Ectodermal cell (in vitro differentiated cells): ENCODE measurements around the gene CYP46A1.

Experiments
- H3K27ac ChIP-seq: 2 replicates; pipeline ENCODE4 v1.7.0; 2013; ENCODE audit warnings: mild to moderate bottlenecking, low read depth, low read length; ENCODE audit not compliant: insufficient read depth, poor library complexity, severe bottlenecking
- H3K27me3 ChIP-seq: 2 replicates; pipeline ENCODE4 v1.7.0; 2013; ENCODE audit warnings: mild to moderate bottlenecking, low read length; ENCODE audit not compliant: insufficient read depth, control insufficient read depth, poor library complexity, severe bottlenecking
- H3K36me3 ChIP-seq: one replicate; pipeline ENCODE4 v1.7.0; 2013; ENCODE audit warnings: low read length; ENCODE audit not compliant: control insufficient read depth, insufficient read depth
- H3K4me1 ChIP-seq: one replicate; pipeline ENCODE4 v1.7.0; 2013; ENCODE audit warnings: low read length; ENCODE audit not compliant: control insufficient read depth, insufficient read depth
- H3K4me3 ChIP-seq: 2 replicates; pipeline ENCODE4 v1.7.0; 2013; ENCODE audit warnings: low read depth, low read length, control low read depth; ENCODE audit not compliant: insufficient read depth
- H3K9me3 ChIP-seq: 2 replicates; pipeline ENCODE4 v1.7.0; 2013; ENCODE audit warnings: mild to moderate bottlenecking, low read length, moderate library complexity; ENCODE audit not compliant: control insufficient read depth
- WGBS, 2 experiments: methylation state at CpG; one replicate each; pipeline ENCODE4 v1.1.7; 2013; ENCODE audit warnings: missing lambda C conversion rate in 2 of 2; 5-methylcytosine and 5-hydroxymethylcytosine counted together

CYP46A1 gene

GRCh38 chr14:99750746-99751450 lies 66.8 kb downstream of the CYP46A1 start:
- no peaks in the 10 kb centered on the region for H3K36me3 ChIP-seq
- H3K4me1 ChIP-seq, result peaks cover 15% of the 10 kb centered on the region
- no peak overlapping the region for H3K4me3 ChIP-seq
- 93 to 98% methylated on average over 11 of the region's 11 CpGs for WGBS, 2 experiments
- H3K9me3 ChIP-seq, result no peaks in the 10 kb centered on the region
- no peaks in the 10 kb centered on the region for H3K27me3 ChIP-seq
- H3K27ac ChIP-seq, result no peak overlapping the region

- H3K9me3 ChIP-seq, result no peaks in the 10 kb centered on the region
- WGBS, 2 experiments, result 87 to 89% methylated on average over 25 of the region's 25 CpGs
- H3K27me3 ChIP-seq, result no peaks in the 10 kb centered on the region
- H3K4me3 ChIP-seq, result no peak overlapping the region
- H3K36me3 ChIP-seq, result no peaks in the 10 kb centered on the region
- H3K4me1 ChIP-seq, result peaks cover 15% of the 10 kb centered on the region
- H3K27ac ChIP-seq, result no peak overlapping the region
Measured at GRCh38 chr14:99751539-99752485, 67.7 kb downstream of the CYP46A1 start.

- Histone ChIP-seq H3K27ac (no peak overlapping the region), H3K27me3 (no peaks in the 10 kb centered on the region), H3K9me3 (no peaks in the 10 kb centered on the region), H3K36me3 (no peaks in the 10 kb centered on the region), H3K4me1 (peaks cover 15% of the 10 kb centered on the region), H3K4me3 (no peak overlapping the region)
- WGBS, 2 experiments, result 77 to 81% methylated on average over 9 of the region's 9 CpGs
Measured at GRCh38 chr14:99752486-99753121, 68.5 kb downstream of the CYP46A1 start.

- Histone ChIP-seq H3K9me3 (no peaks in the 10 kb centered on the region), H3K4me1 (peaks cover 17% of the 10 kb centered on the region), H3K4me3 (no peak overlapping the region), H3K36me3 (no peaks in the 10 kb centered on the region), H3K27ac (no peak overlapping the region), H3K27me3 (no peaks in the 10 kb centered on the region)
- 55 to 59% methylated on average over 15 to 16 of the region's 16 CpGs for WGBS, 2 experiments
Measured at GRCh38 chr14:99753225-99754140, 69.4 kb downstream of the CYP46A1 start.

- WGBS, 2 experiments, result 86 to 87% methylated on average over 24 of the region's 24 CpGs
- H3K36me3 ChIP-seq, result no peaks in the 10 kb centered on the region
- H3K27ac ChIP-seq, result no peak overlapping the region
- H3K9me3 ChIP-seq, result no peaks in the 10 kb centered on the region
- no peaks in the 10 kb centered on the region for H3K27me3 ChIP-seq
- no peak overlapping the region for H3K4me3 ChIP-seq
- H3K4me1 ChIP-seq, result peaks cover 20% of the 10 kb centered on the region
Measured at GRCh38 chr14:99754141-99755067, 70.3 kb downstream of the CYP46A1 start.

- Histone ChIP-seq H3K4me3 (no peak overlapping the region), H3K4me1 (peaks cover 20% of the 10 kb centered on the region), H3K27ac (no peak overlapping the region), H3K27me3 (no peaks in the 10 kb centered on the region), H3K9me3 (no peaks in the 10 kb centered on the region), H3K36me3 (no peaks in the 10 kb centered on the region)
- WGBS, 2 experiments, result 85% methylated on average over 8 of the region's 8 CpGs
Measured at GRCh38 chr14:99755068-99755405, 70.9 kb downstream of the CYP46A1 start.

- WGBS, 2 experiments, result 90 to 92% methylated on average over 21 of the region's 21 CpGs
- Histone ChIP-seq H3K4me1 (peaks cover 20% of the 10 kb centered on the region), H3K27ac (no peak overlapping the region), H3K27me3 (no peaks in the 10 kb centered on the region), H3K4me3 (no peak overlapping the region), H3K36me3 (no peaks in the 10 kb centered on the region), H3K9me3 (no peaks in the 10 kb centered on the region)
Measured at GRCh38 chr14:99755629-99756603, 71.8 kb downstream of the CYP46A1 start.

GRCh38 chr14:99756796-99757195 lies 72.7 kb downstream of the CYP46A1 start:
- H3K9me3 ChIP-seq, result no peaks in the 10 kb centered on the region
- peaks cover 20% of the 10 kb centered on the region for H3K4me1 ChIP-seq
- no peak overlapping the region for H3K4me3 ChIP-seq
- H3K27ac ChIP-seq, result no peak overlapping the region
- H3K36me3 ChIP-seq, result no peaks in the 10 kb centered on the region
- no peaks in the 10 kb centered on the region for H3K27me3 ChIP-seq
- 92 to 95% methylated on average over 21 of the region's 21 CpGs for WGBS, 2 experiments
